GM18498 (cell line): ENCODE data around the gene CXCL3.

Experiments
- ATAC-seq: cut with Tn5 transposase; IDR thresholded peaks from one replicate; pipeline ENCODE4 v1.9.1; 2021; ENCODE audit warnings: mild to moderate bottlenecking, moderate library complexity; ENCODE audit not compliant: unreplicated experiment

The CXCL3 gene

DNA sequence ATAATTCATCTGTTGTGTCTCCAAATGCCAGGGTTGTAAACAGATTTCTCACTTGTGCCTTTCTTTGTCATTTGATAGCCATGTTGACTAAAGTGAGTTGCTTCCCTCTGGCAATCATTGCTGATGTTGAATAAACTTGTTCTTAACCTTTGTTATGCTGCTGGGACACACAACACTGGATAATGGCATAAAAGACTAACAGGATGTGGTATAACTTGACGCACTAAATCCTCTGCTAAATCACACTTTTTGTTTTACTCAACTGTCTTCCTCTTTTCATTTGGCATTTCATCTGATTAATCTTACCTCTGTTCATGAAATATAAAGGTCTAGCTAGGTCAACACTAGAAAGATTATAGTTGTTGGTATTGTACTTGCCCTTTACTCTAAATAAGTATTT lies 22.4 kb downstream of the CXCL3 start:
- no peak for ATAC-seq

DNA sequence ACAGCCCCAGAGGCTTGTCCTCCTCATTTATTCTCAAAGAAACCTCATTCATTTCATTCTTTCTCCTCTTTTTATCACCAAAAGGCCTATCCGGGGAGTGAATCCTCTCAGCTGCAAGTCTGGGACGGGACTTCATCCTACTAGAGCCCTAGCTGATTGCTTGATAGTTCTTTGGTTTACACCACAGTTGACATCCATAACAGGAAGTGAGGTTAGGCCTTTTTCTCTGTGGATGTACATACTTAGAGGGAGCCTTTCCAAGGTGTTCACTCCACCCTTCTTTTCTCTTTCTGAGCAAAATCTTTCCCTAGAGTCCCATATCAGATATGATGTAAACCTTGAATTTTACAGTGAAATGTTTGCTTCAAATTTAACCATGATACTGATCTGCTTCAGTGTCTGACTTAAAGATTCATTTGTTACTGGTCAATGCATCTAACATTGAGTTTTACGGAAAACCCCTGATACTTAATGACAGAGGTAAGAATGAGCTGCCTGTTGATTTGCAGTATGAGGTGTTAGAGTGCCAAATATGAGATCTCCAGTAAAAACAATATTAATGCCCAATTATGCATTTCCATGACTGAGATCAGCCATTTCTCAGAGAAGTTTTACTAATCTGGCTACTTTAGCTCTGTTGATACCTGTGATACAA lies 23.2 kb downstream of the CXCL3 start:
- ATAC-seq, result no peak

- ATAC-seq, result no peak
Measured at GRCh38 chr4:74014332-74014731, 24.2 kb downstream of the CXCL3 start.

- ATAC-seq, result no peak
Measured at GRCh38 chr4:74013264-74013663, 25.2 kb downstream of the CXCL3 start.

GRCh38 chr4:74012130-74012529 lies 26.4 kb downstream of the CXCL3 start:
- ATAC-seq, result no peak

- ATAC-seq, result no peak
Measured at GRCh38 chr4:74009307-74009706, 29.2 kb downstream of the CXCL3 start.

- no peak for ATAC-seq
Measured at GRCh38 chr4:74006009-74006476, 32.4 kb downstream of the CXCL3 start.

DNA sequence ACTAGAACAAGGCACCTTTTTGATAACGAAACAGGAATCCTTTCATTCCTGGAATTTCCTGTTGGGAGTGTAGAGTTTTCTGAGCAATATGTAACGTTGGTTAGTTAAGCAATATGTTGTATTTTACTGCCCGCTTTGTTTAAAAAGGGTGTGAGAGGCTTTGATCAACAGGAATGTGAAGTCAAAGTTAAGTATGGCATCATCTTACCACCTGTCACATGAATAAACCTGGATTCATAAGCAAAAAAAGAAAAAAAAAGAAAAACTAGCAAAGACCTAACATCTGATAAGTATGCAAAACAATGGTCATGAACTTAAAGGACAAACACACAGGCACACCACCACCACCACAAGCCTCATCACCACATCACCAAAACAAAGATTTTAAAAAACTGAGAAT lies 33.0 kb downstream of the CXCL3 start:
- no peak for ATAC-seq

DNA sequence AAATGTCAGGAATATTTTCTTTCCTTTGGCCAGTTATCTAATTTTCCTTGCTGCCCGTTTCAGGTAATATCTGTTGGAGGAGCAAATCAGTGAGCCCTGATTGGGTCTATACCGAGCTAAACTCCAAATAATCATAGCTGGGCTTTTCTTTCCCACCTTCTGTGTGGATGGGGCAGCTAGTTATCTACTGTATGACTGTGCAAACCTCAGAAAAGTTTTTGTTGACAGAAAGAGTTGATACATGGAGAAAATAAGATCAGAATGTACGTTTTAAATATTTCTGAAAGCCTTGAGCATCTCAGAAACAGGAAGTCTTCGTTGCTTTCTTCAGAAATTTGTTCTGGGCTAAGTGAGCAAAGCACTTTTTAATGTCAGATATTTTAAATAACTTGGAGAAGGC lies 33.8 kb downstream of the CXCL3 start:
- no peak for ATAC-seq

GRCh38 chr4:74000301-74000700 lies 38.2 kb downstream of the CXCL3 start:
- ATAC-seq, result no peak

DNA sequence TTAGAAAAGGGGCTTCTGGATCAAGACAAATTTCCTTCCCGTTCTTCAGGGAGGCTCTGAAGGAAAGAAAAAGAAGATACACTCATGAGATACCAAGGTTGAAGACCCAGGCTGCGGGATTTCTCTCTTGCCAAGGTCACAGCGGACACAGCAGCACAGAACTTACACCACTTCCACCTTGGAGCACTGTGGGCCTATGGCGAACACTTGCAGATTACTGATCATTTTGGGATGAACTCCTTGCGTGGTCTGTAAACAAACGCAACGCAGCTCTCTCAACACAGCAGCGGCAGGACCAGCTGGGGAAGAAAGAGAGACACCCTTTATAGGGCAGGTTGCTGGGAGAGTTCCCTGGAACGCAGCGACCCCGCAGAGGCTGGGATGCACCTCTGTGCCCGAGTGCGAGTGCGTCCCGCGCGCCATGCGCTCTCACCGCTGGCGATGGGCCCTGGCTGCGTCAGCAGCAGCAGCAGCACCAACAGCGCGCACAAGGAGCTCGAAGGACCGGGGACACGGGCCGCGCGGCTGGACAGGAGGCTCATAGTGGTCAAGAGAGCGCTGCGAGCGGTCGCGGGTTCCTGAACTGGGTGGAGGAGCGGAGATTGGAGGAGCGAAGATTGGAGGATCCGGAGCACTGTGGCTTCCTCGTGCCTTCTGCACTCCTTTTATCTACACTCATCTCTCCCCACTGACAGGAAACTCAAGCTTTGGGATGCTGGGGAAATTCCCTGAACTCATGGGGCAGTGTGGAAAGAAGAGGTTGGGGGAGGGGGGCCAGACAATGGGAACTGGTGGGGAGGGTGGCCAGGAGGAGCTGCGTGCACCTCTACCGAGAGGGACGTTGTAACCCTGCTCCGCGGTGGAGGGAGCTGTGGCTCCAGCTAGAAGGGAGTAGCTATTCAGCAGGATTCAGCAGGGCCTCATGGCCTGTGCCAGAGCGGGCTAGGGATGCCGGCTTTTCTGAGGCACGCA lies 40.2 kb downstream of the CXCL3 start, which contains the start of gene CXCL5:
Gene CXCL5 (minus strand): TSS at position 638 of the 972 bp plus-strand sequence. CDS start 96 bp downstream, at position 542.
- no peak for ATAC-seq

GRCh38 chr4:73992050-73992449 lies 46.4 kb downstream of the CXCL3 start:
- ATAC-seq, result no peak

DNA sequence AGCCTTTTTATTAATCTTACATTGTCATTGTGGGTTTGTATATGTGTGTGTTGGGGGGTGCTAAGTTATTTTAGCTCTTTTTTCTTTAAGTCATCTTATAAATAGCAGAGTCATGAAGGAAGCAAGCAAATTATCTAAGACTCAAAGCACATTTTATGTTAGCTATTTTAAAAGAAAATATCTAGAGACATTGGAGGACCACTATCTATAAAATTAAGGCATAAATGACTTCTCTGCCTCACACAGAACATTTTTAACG lies 46.8 kb downstream of the CXCL3 start:
- no peak for ATAC-seq

DNA sequence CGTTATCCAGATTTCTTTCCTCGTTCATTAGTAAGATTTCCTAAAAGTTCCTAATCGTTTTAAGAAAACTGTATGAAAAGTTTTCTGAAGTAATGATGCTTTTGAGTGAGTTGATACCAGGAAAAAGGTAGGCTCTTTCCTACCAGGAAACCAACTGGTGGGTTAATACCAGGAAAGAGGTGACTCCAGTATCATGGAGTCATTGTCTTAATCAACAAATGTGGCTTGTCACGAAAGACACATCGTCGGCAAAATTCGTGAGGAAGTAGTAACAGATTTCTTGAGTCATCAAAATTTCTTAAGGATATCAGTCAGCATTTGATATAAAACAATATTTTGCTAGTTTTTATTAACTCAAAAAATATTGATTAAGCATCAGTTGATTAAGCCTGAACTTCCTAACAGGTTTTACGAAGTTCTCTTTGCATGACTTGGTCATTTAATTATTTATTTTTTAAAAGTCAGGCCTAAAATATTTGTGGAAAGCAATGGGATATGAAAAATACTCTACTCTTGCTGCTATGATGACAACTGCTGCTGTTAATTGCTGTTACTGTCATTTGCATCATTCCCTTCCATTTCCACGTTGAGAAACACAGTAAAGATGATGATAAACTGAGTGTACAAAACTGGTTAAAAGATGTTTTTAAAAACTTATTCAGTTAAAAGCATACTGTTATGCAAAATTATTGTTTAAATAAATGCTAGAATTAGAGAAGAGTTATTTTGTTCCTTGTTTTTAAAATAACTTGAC lies 47.3 kb downstream of the CXCL3 start:
- ATAC-seq, result no peak

DNA sequence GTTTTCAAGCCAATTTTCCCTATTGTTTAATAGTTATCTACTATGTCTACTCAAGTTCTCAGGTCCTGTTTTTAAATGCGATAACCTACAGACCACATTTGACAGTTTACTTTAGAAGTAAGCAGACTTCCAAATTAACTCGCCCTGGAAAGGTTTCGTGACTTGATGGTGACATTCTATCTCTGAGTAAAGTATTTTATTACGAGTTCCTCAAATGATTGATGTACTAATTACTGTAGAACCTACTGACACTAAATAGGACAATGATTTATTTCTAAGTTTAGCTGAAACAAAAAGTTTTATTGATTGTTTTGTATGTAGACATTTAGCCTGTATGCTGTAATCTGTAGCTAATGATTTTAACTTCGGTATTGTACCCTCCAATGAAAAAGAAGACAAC lies 48.6 kb downstream of the CXCL3 start:
- ATAC-seq, result no peak

DNA sequence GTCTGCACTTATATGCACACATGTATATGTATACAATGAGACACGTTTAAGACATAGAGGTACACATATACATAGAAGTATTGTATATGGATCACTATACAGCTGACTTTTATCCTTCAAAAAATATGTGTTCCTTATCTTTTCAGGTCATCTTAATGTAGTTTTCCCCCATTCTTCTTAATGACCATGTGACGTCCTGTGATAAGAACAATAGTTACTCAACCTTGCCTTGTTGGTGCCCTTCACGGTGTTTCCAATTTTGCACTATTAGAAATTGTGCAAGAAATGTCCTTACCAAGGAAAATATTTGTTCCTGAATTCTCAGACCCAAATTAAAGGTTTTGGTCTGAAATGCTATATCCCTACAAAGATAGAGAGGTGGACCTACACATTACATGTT lies 49.5 kb downstream of the CXCL3 start:
- ATAC-seq, result no peak

GRCh38 chr4:73988061-73988460 lies 50.4 kb downstream of the CXCL3 start, which contains the start of gene PPBP:
TSS of gene PPBP (minus strand) at chr4:73988190. CDS start at chr4:73988103, 87 bp downstream.
- ATAC-seq, result no peak
